GM12878 (cell line): ENCODE data around the gene CORO1C. TPM values are rescaled to one million over a fixed set of nuclear protein-coding genes. Genes with fewer than 3 reads are reported as not detected.

Experiments used
- ATAC-seq: fragments of 200-7000 bp; cut with Tn5 transposase; 3 replicates; pipeline ENCODE4 v1.9.1; 2020; ENCODE audit warnings: mild to moderate bottlenecking, moderate library complexity
- BruUV-seq: library from RNA; stranded (reverse); fragments of 400-500 nt; replicated peaks from 2 replicates; lab custom pipeline; 2021; lab: Mats Ljungman, UMichigan
- CTCF ChIA-PET: fragments of 300-600 bp; sonication (Branson Sonifier 250); formaldehyde crosslinking; extraction: SDS; loops from one replicate; lab custom pipeline; 2021; ENCODE audit warnings: inconsistent platforms; lab: Yijun Ruan, JAX
- POLR2A ChIA-PET: fragments of 350-600 bp; formaldehyde crosslinking; extraction: SDS; loops from one replicate; lab custom pipeline; 2021; ENCODE audit warnings: inconsistent platforms; lab: Charles Lee
- RAD21 ChIA-PET: fragments of 300-600 bp; sonication (Branson Sonifier 250); formaldehyde crosslinking; loops from one replicate; lab custom pipeline; 2023; ENCODE audit warnings: antibody characterized with exemption; ENCODE audit not compliant: unreplicated experiment; lab: Charles Lee
- SMC1A ChIA-PET: fragments of 300-600 bp; sonication (Branson Sonifier 250); formaldehyde crosslinking; loops from one replicate; lab custom pipeline; 2023; ENCODE audit not compliant: unreplicated experiment, uncharacterized antibody; lab: Charles Lee
- DNase-seq: peaks from one replicate; pipeline ENCODE4 v3.0.0-alpha.2; 2011; ENCODE audit warnings: low read depth, low spot score
- FAIRE-seq: peaks from 3 replicates; lab custom pipeline; 2011; peaks lifted over from hg19 to GRCh38; lab: Jason Lieb, UNC
- H2AFZ ChIP-seq: 2 replicates; pipeline ENCODE4 v1.6.0; 2011; ENCODE audit warnings: low read depth, low read length, control low read depth; ENCODE audit not compliant: control insufficient read depth
- H3K27ac ChIP-seq: 2 replicates; pipeline ENCODE4 v1.5.1; 2011; ENCODE audit warnings: control low read depth; ENCODE audit not compliant: control insufficient read depth, insufficient read depth
- H3K27me3 ChIP-seq, 2 experiments: replicated peaks in 1 of 2; 2 replicates each; pipeline versions ENCODE4 v1.6.0 to v1.6.1; 2011; ENCODE audit warnings: low read length in 1 of 2; ENCODE audit not compliant: control insufficient read depth in 2 of 2, insufficient read depth in 2 of 2
- H3K36me3 ChIP-seq, 2 experiments: 2 replicates each; pipeline ENCODE4 v1.5.1; 2011; ENCODE audit warnings: low read length in 1 of 2; ENCODE audit not compliant: control insufficient read depth in 2 of 2, insufficient read depth in 2 of 2
- H3K4me1 ChIP-seq: 2 replicates; pipeline ENCODE4 v1.6.1; 2011; ENCODE audit warnings: mild to moderate bottlenecking, low read length, moderate library complexity, mixed read lengths; ENCODE audit not compliant: control insufficient read depth, insufficient read depth
- H3K4me2 ChIP-seq: 2 replicates; pipeline ENCODE4 v1.6.0; 2011; ENCODE audit warnings: control low read depth; ENCODE audit not compliant: control insufficient read depth, insufficient read depth
- H3K4me3 ChIP-seq: fragments of 200-600 bp; sonication (generic); 2 replicates; pipeline ENCODE4 v1.5.1; 2016
- H3K79me2 ChIP-seq: 2 replicates; pipeline ENCODE4 v1.6.0; 2011; ENCODE audit warnings: low read length; ENCODE audit not compliant: control insufficient read depth, insufficient read depth
- H3K9ac ChIP-seq: 2 replicates; pipeline ENCODE4 v1.8.0; 2011; ENCODE audit warnings: low read length, control low read depth, mixed read lengths; ENCODE audit not compliant: control insufficient read depth, insufficient read depth
- H3K9me3 ChIP-seq: replicated peaks from 3 replicates; pipeline ENCODE4 v1.5.1; 2011; ENCODE audit warnings: mild to moderate bottlenecking, low read length; ENCODE audit not compliant: control insufficient read depth, insufficient read depth
- H4K20me1 ChIP-seq: 2 replicates; pipeline ENCODE4 v1.6.0; 2011; ENCODE audit not compliant: control insufficient read depth, insufficient read depth
- ATF7 ChIP-seq: fragments of 450-650 bp; IDR thresholded peaks from 2 replicates; pipeline ENCODE4 v1.6.1; 2016; ENCODE audit warnings: low read depth, mild to moderate bottlenecking
- BACH1 ChIP-seq: fragments of 450-650 bp; IDR thresholded peaks from 2 replicates; pipeline ENCODE4 v1.6.1; 2017; ENCODE audit warnings: mild to moderate bottlenecking, borderline replicate concordance
- EP300 ChIP-seq, 2 experiments: fragments of 150-350 bp in 1 of 2; IDR thresholded peaks; 2 replicates each; pipeline ENCODE4 v1.6.1; 2011 to 2012; ENCODE audit warnings: low read depth in 2 of 2, low read length in 2 of 2, borderline replicate concordance in 1 of 2, improper control_type of control experiment in 1 of 2, inconsistent platforms in 1 of 2; ENCODE audit not compliant: control insufficient read depth in 1 of 2
- FOXK2 ChIP-seq: fragments of 450-650 bp; IDR thresholded peaks from 2 replicates; pipeline ENCODE4 v1.6.1; 2017; ENCODE audit warnings: mild to moderate bottlenecking, moderate library complexity
- LARP7 ChIP-seq: fragments of 450-650 bp; IDR thresholded peaks from 2 replicates; pipeline ENCODE4 v1.6.1; 2017; ENCODE audit warnings: mild to moderate bottlenecking
- MTA2 ChIP-seq: fragments of 450-650 bp; IDR thresholded peaks from 2 replicates; pipeline ENCODE4 v1.6.1; 2016; ENCODE audit warnings: low read depth, mild to moderate bottlenecking, moderate library complexity
- MXI1 ChIP-seq: fragments of 150-350 bp; IDR thresholded peaks from 2 replicates; pipeline ENCODE4 v1.6.1; 2011; ENCODE audit warnings: low read depth, mild to moderate bottlenecking, inconsistent platforms, low read length, improper control_type of control experiment
- NR2F1 ChIP-seq: fragments of 450-650 bp; conservative IDR thresholded peaks from 2 replicates; pipeline ENCODE4 v1.6.1; 2017; ENCODE audit warnings: mild to moderate bottlenecking
- POLR2A ChIP-seq: IDR thresholded peaks from 2 replicates; pipeline ENCODE4 v1.6.1; 2011; ENCODE audit warnings: low read depth, mild to moderate bottlenecking, low read length
- RAD51 ChIP-seq: fragments of 450-650 bp; IDR thresholded peaks from 2 replicates; pipeline ENCODE4 v1.6.1; 2016; ENCODE audit warnings: moderate library complexity, mild to moderate bottlenecking, inconsistent platforms
- RBBP5 ChIP-seq: fragments of 200-600 bp; sonication (generic); conservative IDR thresholded peaks from 2 replicates; pipeline ENCODE4 v1.6.1; 2016
- SMAD1 ChIP-seq: fragments of 450-650 bp; IDR thresholded peaks from 2 replicates; pipeline ENCODE4 v1.6.1; 2018; ENCODE audit warnings: mild to moderate bottlenecking, low read depth; ENCODE audit not compliant: partially characterized antibody
- SMC3 ChIP-seq: IDR thresholded peaks from 2 replicates; pipeline ENCODE4 v1.6.1; 2011; ENCODE audit warnings: low read length, improper control_type of control experiment, borderline replicate concordance
- TCF3 ChIP-seq: IDR thresholded peaks from 2 replicates; pipeline ENCODE4 v1.6.1; 2012; ENCODE audit warnings: low read depth, mild to moderate bottlenecking, low read length, borderline replicate concordance; ENCODE audit not compliant: insufficient read depth
- WGBS: methylation state at CpG from one replicate; pipeline ENCODE4 v1.1.6; 2016; ENCODE audit warnings: low lambda C conversion rate; ENCODE audit not compliant: insufficient replicate concordance, insufficient coverage; ENCODE audit errors: missing lambda C conversion rate; 5-methylcytosine and 5-hydroxymethylcytosine counted together
- in situ Hi-C: fragments of 300-500 bp; cut with MboI; formaldehyde crosslinking; loops from 9 replicates; pipeline ENCODE4 v1.14.3; 2018; ENCODE audit warnings: mixed read lengths
- intact Hi-C: fragments of 100-400 bp; cut with micrococcal nuclease; formaldehyde crosslinking; loops from one replicate; pipeline ENCODE4 v1.14.2; 2022; ENCODE audit not compliant: unreplicated experiment
- polyA plus RNA-seq, 11 experiments: library from polyadenylated mRNA; depleted of rRNA in 4 of 11; unstranded in 6 of 11; stranded (reverse) in 5 of 11; fragments of >200 nt; fragmentation: Nextera tagmentation in 4 of 11; fragmentation: Illumina TruSeq in 1 of 11; extraction: Ambion mirVana in 4 of 11; extraction: Trizol in 1 of 11; gene quantifications; 1 replicate in 1 of 11; 2 replicates in 10 of 11; pipeline versions ENCODE4 v1.2.1 to v1.2.3, GENCODE V29; 2011 to 2016; ENCODE audit warnings: inconsistent platforms in 2 of 11, missing spikeins in 2 of 11, low read depth in 1 of 11
- total RNA-seq, 4 experiments: library from RNA; depleted of rRNA in 3 of 4; stranded (reverse); fragments of >200 nt in 3 of 4; fragmentation: Illumina TruSeq in 1 of 4; extraction: Trizol in 1 of 4; gene quantifications; 2 replicates each; pipeline versions ENCODE4 v1.2.1 to v1.2.3, GENCODE V29; 2013 to 2021
- TF ChIP-seq, protein P1 (sequence below): IDR thresholded peaks from 2 replicates; pipeline ENCODE4 v1.6.1; 2012; ENCODE audit warnings: mild to moderate bottlenecking, low read depth, low read length
- TF ChIP-seq, protein P2 (sequence below): fragments of 450-650 bp; IDR thresholded peaks from 2 replicates; pipeline ENCODE4 v1.6.1; 2017; ENCODE audit warnings: mild to moderate bottlenecking
- TF ChIP-seq, protein P3 (sequence below): fragments of 450-650 bp; IDR thresholded peaks from 2 replicates; pipeline ENCODE4 v1.6.1; 2016; ENCODE audit warnings: mild to moderate bottlenecking

The CORO1C gene
- total and polyA plus RNA-seq, 10 of the 15 experiments (the other 5 are each of a cell fraction or from before 2014, with no cell fraction given) = 52.7 to 254 (median 171) TPM

DNA sequence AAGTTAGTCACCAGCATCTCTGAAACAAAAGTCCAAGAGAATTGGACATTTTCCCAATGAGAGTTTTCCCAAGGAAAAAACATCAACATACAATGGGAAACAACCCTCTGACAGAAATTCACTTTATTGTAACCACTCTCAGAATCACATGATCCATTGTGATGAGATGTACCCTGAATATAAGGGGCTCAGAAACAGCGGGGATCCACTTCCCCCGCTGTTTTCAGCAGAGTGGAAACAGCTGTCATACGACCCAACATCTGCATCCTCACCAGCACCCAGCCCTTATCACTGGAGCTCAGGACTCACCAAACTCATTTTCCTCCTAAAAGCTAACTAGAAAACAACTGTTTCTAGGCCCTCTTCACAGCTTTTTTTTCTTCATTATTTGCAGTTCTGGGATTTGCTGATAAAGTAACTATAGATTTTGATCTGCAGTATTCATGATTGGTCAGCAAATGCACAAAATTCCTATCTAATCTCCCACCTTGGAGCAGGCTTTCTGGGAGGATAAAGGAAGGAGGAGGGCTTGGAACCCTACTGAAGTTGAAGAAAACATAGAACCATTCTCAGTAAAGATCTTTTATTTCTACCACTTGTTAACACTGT is 31.3 kb downstream of the CORO1C start:
- BruUV-seq = TSS peak; percentile 18
- intact Hi-C loops (no loop called here), in situ Hi-C loops (no loop called here)
- Histone ChIP-seq H3K9ac (no peak overlapping the region), H3K27ac (no peak overlapping the region), H3K36me3 (peaks cover 12 to 52% of the 10 kb centered on the region in 2 experiments), H2AFZ (no peak overlapping the region), H3K9me3 (peaks cover 1% of the 10 kb centered on the region; the same call in 2 of the 3 replicates), H3K4me1 (peaks cover 32% of the 10 kb centered on the region), H3K79me2 (peaks cover 72% of the 10 kb centered on the region), H3K4me3 (no peak overlapping the region), H3K27me3 (no peaks in the 10 kb centered on the region), H3K4me2 (no peak overlapping the region), H4K20me1 (no peaks in the 10 kb centered on the region)
- POLR2A ChIA-PET = no interaction called here
- WGBS = 98% methylated on average over 3 of the region's 3 CpGs
- DNase-seq (no peak), FAIRE-seq (no peak), ATAC-seq (no peak)
- SMC1A ChIA-PET = interaction anchor here (1.0 kb wide), 1 partner anchor 31 kb away, joined by 3 read pairs; no protein-coding TSS in a partner anchor
- TF ChIP-seq, protein P1, sequence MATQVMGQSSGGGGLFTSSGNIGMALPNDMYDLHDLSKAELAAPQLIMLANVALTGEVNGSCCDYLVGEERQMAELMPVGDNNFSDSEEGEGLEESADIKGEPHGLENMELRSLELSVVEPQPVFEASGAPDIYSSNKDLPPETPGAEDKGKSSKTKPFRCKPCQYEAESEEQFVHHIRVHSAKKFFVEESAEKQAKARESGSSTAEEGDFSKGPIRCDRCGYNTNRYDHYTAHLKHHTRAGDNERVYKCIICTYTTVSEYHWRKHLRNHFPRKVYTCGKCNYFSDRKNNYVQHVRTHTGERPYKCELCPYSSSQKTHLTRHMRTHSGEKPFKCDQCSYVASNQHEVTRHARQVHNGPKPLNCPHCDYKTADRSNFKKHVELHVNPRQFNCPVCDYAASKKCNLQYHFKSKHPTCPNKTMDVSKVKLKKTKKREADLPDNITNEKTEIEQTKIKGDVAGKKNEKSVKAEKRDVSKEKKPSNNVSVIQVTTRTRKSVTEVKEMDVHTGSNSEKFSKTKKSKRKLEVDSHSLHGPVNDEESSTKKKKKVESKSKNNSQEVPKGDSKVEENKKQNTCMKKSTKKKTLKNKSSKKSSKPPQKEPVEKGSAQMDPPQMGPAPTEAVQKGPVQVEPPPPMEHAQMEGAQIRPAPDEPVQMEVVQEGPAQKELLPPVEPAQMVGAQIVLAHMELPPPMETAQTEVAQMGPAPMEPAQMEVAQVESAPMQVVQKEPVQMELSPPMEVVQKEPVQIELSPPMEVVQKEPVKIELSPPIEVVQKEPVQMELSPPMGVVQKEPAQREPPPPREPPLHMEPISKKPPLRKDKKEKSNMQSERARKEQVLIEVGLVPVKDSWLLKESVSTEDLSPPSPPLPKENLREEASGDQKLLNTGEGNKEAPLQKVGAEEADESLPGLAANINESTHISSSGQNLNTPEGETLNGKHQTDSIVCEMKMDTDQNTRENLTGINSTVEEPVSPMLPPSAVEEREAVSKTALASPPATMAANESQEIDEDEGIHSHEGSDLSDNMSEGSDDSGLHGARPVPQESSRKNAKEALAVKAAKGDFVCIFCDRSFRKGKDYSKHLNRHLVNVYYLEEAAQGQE = no peak
- TF ChIP-seq MXI1 (no peak), NR2F1 (no peak), SMAD1 (no peak), BACH1 (no peak), SMC3 (no peak), RBBP5 (no peak), RAD51 (no peak), ATF7 (no peak), FOXK2 (no peak), POLR2A (no peak), EP300 (IDR thresholded peaks at IDR 0.05; ENCODE audit: borderline replicate concordance in 1 of 2, control insufficient read depth in 1 of 2, low read depth in 2 of 2, low read length in 2 of 2) (no peak), LARP7 (no peak), MTA2 (no peak), TCF3 (no peak)
- TF ChIP-seq, protein P2, sequence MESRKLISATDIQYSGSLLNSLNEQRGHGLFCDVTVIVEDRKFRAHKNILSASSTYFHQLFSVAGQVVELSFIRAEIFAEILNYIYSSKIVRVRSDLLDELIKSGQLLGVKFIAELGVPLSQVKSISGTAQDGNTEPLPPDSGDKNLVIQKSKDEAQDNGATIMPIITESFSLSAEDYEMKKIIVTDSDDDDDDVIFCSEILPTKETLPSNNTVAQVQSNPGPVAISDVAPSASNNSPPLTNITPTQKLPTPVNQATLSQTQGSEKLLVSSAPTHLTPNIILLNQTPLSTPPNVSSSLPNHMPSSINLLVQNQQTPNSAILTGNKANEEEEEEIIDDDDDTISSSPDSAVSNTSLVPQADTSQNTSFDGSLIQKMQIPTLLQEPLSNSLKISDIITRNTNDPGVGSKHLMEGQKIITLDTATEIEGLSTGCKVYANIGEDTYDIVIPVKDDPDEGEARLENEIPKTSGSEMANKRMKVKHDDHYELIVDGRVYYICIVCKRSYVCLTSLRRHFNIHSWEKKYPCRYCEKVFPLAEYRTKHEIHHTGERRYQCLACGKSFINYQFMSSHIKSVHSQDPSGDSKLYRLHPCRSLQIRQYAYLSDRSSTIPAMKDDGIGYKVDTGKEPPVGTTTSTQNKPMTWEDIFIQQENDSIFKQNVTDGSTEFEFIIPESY = no peak
- TF ChIP-seq, protein P3, sequence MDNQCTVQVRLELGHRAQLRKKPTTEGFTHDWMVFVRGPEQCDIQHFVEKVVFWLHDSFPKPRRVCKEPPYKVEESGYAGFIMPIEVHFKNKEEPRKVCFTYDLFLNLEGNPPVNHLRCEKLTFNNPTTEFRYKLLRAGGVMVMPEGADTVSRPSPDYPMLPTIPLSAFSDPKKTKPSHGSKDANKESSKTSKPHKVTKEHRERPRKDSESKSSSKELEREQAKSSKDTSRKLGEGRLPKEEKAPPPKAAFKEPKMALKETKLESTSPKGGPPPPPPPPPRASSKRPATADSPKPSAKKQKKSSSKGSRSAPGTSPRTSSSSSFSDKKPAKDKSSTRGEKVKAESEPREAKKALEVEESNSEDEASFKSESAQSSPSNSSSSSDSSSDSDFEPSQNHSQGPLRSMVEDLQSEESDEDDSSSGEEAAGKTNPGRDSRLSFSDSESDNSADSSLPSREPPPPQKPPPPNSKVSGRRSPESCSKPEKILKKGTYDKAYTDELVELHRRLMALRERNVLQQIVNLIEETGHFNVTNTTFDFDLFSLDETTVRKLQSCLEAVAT = no peak
- RAD21 ChIA-PET = interaction anchor here (0.9 kb wide), 1 partner anchor 21 kb away, joined by 3 read pairs; no protein-coding TSS in a partner anchor
- CTCF ChIA-PET = interaction anchor here (1.4 kb wide), 1 partner anchor 35 kb away, joined by 3 read pairs; no protein-coding TSS in a partner anchor
